Spleen (tissue), 7 donors: Measurements from ENCODE around the gene UMOD.

Experiments
- POLR2A ChIP-seq, 3 donors: fragments of 450-650 bp; IDR thresholded peaks; one replicate each; pipeline ENCODE4 v1.5.1; 2017; ENCODE audit warnings: antibody characterized with exemption in 3 of 3, mild to moderate bottlenecking in 1 of 3
- POLR2AphosphoS5 ChIP-seq, 3 donors: sonication (generic); formaldehyde crosslinking; IDR thresholded peaks; one replicate each; pipeline ENCODE4 v1.5.1; 2017; ENCODE audit warnings: antibody characterized with exemption in 3 of 3
- TF ChIP-seq, protein P1 (sequence below), 11 experiments: fragments of 200-600 bp in 7 of 11; fragments of 450-650 bp in 4 of 11; sonication (generic) in 4 of 11; IDR thresholded peaks in 8 of 11; conservative IDR thresholded peaks in 3 of 11; 1 replicate in 7 of 11; 2 replicates in 4 of 11; pipeline versions ENCODE4 v1.4.0 to v1.8.0; 2016 to 2021; ENCODE audit warnings: antibody characterized with exemption in 11 of 11, inconsistent platforms in 4 of 11, mild to moderate bottlenecking in 1 of 11
- donor health status: DM: no; HTN: no; CAD: no; lungs with moderate emphysema.
- donor health status: DM: no; HTN: no; CAD: no.
- donor health status: DM: no; HTN: no; CAD: no.

DNA sequence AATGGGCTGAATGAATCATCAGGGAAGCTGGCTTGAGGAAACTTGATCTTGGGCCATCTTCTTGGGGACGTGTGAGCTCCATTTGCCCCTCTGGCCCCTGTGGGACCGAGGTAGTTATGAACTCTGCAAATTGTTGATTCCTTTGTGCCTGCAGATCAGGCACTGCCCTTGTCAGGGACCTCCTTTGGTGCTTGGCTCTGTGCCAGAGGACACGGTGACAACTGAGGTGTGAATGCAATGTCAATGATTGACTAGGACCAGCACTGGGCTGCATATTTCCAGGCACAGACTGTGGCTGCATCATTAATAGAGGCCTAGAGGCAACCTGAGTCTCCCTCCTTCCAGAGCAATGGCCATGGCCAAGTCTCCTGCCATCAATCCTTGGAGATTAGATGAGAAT, 28.3 kb upstream of the UMOD start:
- TF ChIP-seq, protein P1, sequence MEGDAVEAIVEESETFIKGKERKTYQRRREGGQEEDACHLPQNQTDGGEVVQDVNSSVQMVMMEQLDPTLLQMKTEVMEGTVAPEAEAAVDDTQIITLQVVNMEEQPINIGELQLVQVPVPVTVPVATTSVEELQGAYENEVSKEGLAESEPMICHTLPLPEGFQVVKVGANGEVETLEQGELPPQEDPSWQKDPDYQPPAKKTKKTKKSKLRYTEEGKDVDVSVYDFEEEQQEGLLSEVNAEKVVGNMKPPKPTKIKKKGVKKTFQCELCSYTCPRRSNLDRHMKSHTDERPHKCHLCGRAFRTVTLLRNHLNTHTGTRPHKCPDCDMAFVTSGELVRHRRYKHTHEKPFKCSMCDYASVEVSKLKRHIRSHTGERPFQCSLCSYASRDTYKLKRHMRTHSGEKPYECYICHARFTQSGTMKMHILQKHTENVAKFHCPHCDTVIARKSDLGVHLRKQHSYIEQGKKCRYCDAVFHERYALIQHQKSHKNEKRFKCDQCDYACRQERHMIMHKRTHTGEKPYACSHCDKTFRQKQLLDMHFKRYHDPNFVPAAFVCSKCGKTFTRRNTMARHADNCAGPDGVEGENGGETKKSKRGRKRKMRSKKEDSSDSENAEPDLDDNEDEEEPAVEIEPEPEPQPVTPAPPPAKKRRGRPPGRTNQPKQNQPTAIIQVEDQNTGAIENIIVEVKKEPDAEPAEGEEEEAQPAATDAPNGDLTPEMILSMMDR (IDR thresholded peaks at IDR 0.05 in 8 of 11, conservative IDR thresholded peaks at IDR 0.05 in 3 of 11), result no peak
- TF ChIP-seq POLR2A (IDR thresholded peaks at IDR 0.05) (no peak), POLR2AphosphoS5 (IDR thresholded peaks at IDR 0.05) (no peak)
